ENCODE measurements around the gene KRT85.

KRT85 gene

GRCh38 chr12:52349196-52349595, 18.1 kb downstream of the KRT85 start:
- TF ChIP-seq CTCF (IDR thresholded peaks at IDR 0.05) (no peak), ZFX (IDR thresholded peaks at IDR 0.05; ENCODE audit: borderline replicate concordance) (no peak)
- H3K27ac ChIP-seq, result no peak overlapping the region

- TF ChIP-seq ZFX (IDR thresholded peaks at IDR 0.05; ENCODE audit: borderline replicate concordance), result no peak
- TF ChIP-seq CTCF (IDR thresholded peaks at IDR 0.05), result no peak
- no peak overlapping the region; the same call in 1 of the 2 replicates for H3K27ac ChIP-seq
Observed at GRCh38 chr12:52347551-52348510, 19.4 kb downstream of the KRT85 start.

- H3K27ac ChIP-seq, result peak overlapping the region; percentile 72
- no peak for TF ChIP-seq CTCF (IDR thresholded peaks at IDR 0.05)
- TF ChIP-seq ZFX (IDR thresholded peaks at IDR 0.05; ENCODE audit: borderline replicate concordance), result no peak
Observed at GRCh38 chr12:52347016-52347415, 20.3 kb downstream of the KRT85 start.

- TF ChIP-seq ZFX (IDR thresholded peaks at IDR 0.05; ENCODE audit: borderline replicate concordance), result no peak
- no peak for TF ChIP-seq CTCF (IDR thresholded peaks at IDR 0.05)
- H3K27ac ChIP-seq, result peak overlapping the region; percentile 72
Observed at GRCh38 chr12:52346593-52346992, 20.7 kb downstream of the KRT85 start.

- peak overlapping the region; percentile 72 for H3K27ac ChIP-seq
Observed at GRCh38 chr12:52345041-52345440, 22.2 kb downstream of the KRT85 start.

GRCh38 chr12:52344111-52344510, 23.2 kb downstream of the KRT85 start:
- no peak for TF ChIP-seq CTCF (IDR thresholded peaks at IDR 0.05)
- TF ChIP-seq ZFX (IDR thresholded peaks at IDR 0.05; ENCODE audit: borderline replicate concordance), result no peak
- H3K27ac ChIP-seq, result no peak overlapping the region

GRCh38 chr12:52343550-52343949, 23.7 kb downstream of the KRT85 start:
- H3K27ac ChIP-seq, result no peak overlapping the region
- TF ChIP-seq CTCF (IDR thresholded peaks at IDR 0.05) (no peak), ZFX (IDR thresholded peaks at IDR 0.05; ENCODE audit: borderline replicate concordance) (no peak)

Data from 22Rv1 (cell line).